Activated naive CD8-positive, alpha-beta T cell treated with anti-CD3 and anti-CD28 coated beads, Interleukin-2, amount 50 U/mL, for 24 hours (primary cell): ENCODE data around the gene STAP2.

Experiments used
- ATAC-seq: fragments of 150-1000 bp; cut with Tn5 transposase; one replicate; pipeline ENCODE4 v1.10.0; 2021
- DNase-seq: peaks from one replicate; pipeline ENCODE4 v3.0.0; 2021
- H3K27ac Mint-ChIP-seq: one replicate; pipeline ENCODE4 v1.8.0; 2021; ENCODE audit warnings: mild to moderate bottlenecking, mixed read lengths
- H3K27me3 Mint-ChIP-seq: one replicate; pipeline ENCODE4 v1.8.0; 2021; ENCODE audit warnings: mixed read lengths
- H3K36me3 Mint-ChIP-seq: one replicate; pipeline ENCODE4 v1.8.0; 2021; ENCODE audit warnings: low read depth, mixed read lengths
- H3K4me1 Mint-ChIP-seq: one replicate; pipeline ENCODE4 v1.8.0; 2021; ENCODE audit warnings: mixed read lengths
- H3K4me3 Mint-ChIP-seq: one replicate; pipeline ENCODE4 v1.8.0; 2021; ENCODE audit warnings: mild to moderate bottlenecking, moderate library complexity, mixed read lengths
- H3K9me3 Mint-ChIP-seq: one replicate; pipeline ENCODE4 v1.8.0; 2021; ENCODE audit warnings: mixed read lengths

STAP2 gene

GRCh38 chr19:4365341-4365740 is 26.7 kb upstream of the STAP2 start:
- H3K4me1 Mint-ChIP-seq: peaks cover 22% of the 10 kb centered on the region
- no peak for DNase-seq
- no peak for ATAC-seq
- H3K9me3 Mint-ChIP-seq: no peaks in the 10 kb centered on the region
- no peak overlapping the region for H3K4me3 Mint-ChIP-seq
- H3K36me3 Mint-ChIP-seq: peaks cover 5% of the 10 kb centered on the region
- no peaks in the 10 kb centered on the region for H3K27me3 Mint-ChIP-seq
- H3K27ac Mint-ChIP-seq: no peak overlapping the region

GRCh38 chr19:4363571-4364304 is 25.1 kb upstream of the STAP2 start:
- Mint-ChIP-seq H3K36me3 (peaks cover 5% of the 10 kb centered on the region), H3K27ac (no peak overlapping the region), H3K4me1 (peaks cover 9% of the 10 kb centered on the region), H3K9me3 (no peaks in the 10 kb centered on the region), H3K27me3 (no peaks in the 10 kb centered on the region), H3K4me3 (no peak overlapping the region)
- no peak for ATAC-seq
- DNase-seq: no peak

GRCh38 chr19:4362831-4363545 is 24.4 kb upstream of the STAP2 start:
- Mint-ChIP-seq H3K9me3 (no peaks in the 10 kb centered on the region), H3K36me3 (peaks cover 5% of the 10 kb centered on the region), H3K27me3 (no peaks in the 10 kb centered on the region), H3K4me1 (peaks cover 2% of the 10 kb centered on the region), H3K4me3 (no peak overlapping the region), H3K27ac (no peak overlapping the region)
- no peak for ATAC-seq
- DNase-seq: no peak

GRCh38 chr19:4362101-4362828 is 23.6 kb upstream of the STAP2 start:
- Mint-ChIP-seq H3K4me3 (no peak overlapping the region), H3K36me3 (peaks cover 5% of the 10 kb centered on the region), H3K9me3 (no peaks in the 10 kb centered on the region), H3K4me1 (no peaks in the 10 kb centered on the region), H3K27ac (no peak overlapping the region), H3K27me3 (no peaks in the 10 kb centered on the region)
- ATAC-seq (no peak), DNase-seq (no peak)

GRCh38 chr19:4361152-4362046 is 22.8 kb upstream of the STAP2 start:
- Mint-ChIP-seq H3K4me1 (no peaks in the 10 kb centered on the region), H3K9me3 (no peaks in the 10 kb centered on the region), H3K36me3 (peaks cover 5% of the 10 kb centered on the region), H3K4me3 (no peak overlapping the region), H3K27ac (no peak overlapping the region), H3K27me3 (no peaks in the 10 kb centered on the region)
- no peak for DNase-seq
- ATAC-seq: no peak

GRCh38 chr19:4360641-4361151 is 22.1 kb upstream of the STAP2 start:
- Mint-ChIP-seq H3K4me3 (no peak overlapping the region), H3K9me3 (no peaks in the 10 kb centered on the region), H3K4me1 (no peaks in the 10 kb centered on the region), H3K27ac (no peak overlapping the region), H3K27me3 (no peaks in the 10 kb centered on the region), H3K36me3 (peaks cover 5% of the 10 kb centered on the region)
- ATAC-seq (peak; percentile 6), DNase-seq (no peak)

- DNase-seq (no peak), ATAC-seq (no peak)
- H3K9me3 Mint-ChIP-seq: no peaks in the 10 kb centered on the region
- peaks cover 5% of the 10 kb centered on the region for H3K36me3 Mint-ChIP-seq
- H3K4me3 Mint-ChIP-seq: no peak overlapping the region
- no peaks in the 10 kb centered on the region for H3K4me1 Mint-ChIP-seq
- H3K27me3 Mint-ChIP-seq: no peaks in the 10 kb centered on the region
- no peak overlapping the region for H3K27ac Mint-ChIP-seq
These were observed 21.5 kb upstream of the STAP2 start for GRCh38 chr19:4360081-4360569.

GRCh38 chr19:4359627-4360000 is 21.0 kb upstream of the STAP2 start:
- ATAC-seq (no peak), DNase-seq (no peak)
- no peaks in the 10 kb centered on the region for H3K4me1 Mint-ChIP-seq
- H3K27ac Mint-ChIP-seq: no peak overlapping the region
- H3K4me3 Mint-ChIP-seq: no peak overlapping the region
- no peaks in the 10 kb centered on the region for H3K9me3 Mint-ChIP-seq
- H3K36me3 Mint-ChIP-seq: peaks cover 5% of the 10 kb centered on the region
- H3K27me3 Mint-ChIP-seq: no peaks in the 10 kb centered on the region

GRCh38 chr19:4358709-4359626 is 20.3 kb upstream of the STAP2 start:
- no peaks in the 10 kb centered on the region for H3K27me3 Mint-ChIP-seq
- H3K4me1 Mint-ChIP-seq: no peaks in the 10 kb centered on the region
- H3K27ac Mint-ChIP-seq: no peak overlapping the region
- H3K9me3 Mint-ChIP-seq: no peaks in the 10 kb centered on the region
- H3K4me3 Mint-ChIP-seq: no peak overlapping the region
- ATAC-seq (no peak), DNase-seq (no peak)
- peaks cover 5% of the 10 kb centered on the region for H3K36me3 Mint-ChIP-seq

- Mint-ChIP-seq H3K27ac (no peak overlapping the region), H3K4me1 (no peaks in the 10 kb centered on the region), H3K9me3 (no peaks in the 10 kb centered on the region), H3K36me3 (peaks cover 3% of the 10 kb centered on the region), H3K4me3 (no peak overlapping the region), H3K27me3 (no peaks in the 10 kb centered on the region)
- ATAC-seq: no peak
- no peak for DNase-seq
These were observed 19.3 kb upstream of the STAP2 start for GRCh38 chr19:4357921-4358326.

- Mint-ChIP-seq H3K9me3 (no peaks in the 10 kb centered on the region), H3K27ac (no peak overlapping the region), H3K27me3 (no peaks in the 10 kb centered on the region), H3K4me1 (no peaks in the 10 kb centered on the region), H3K4me3 (no peak overlapping the region), H3K36me3 (peaks cover 3% of the 10 kb centered on the region)
- no peak for DNase-seq
- no peak for ATAC-seq
These were observed 18.6 kb upstream of the STAP2 start for GRCh38 chr19:4357095-4357797.

- DNase-seq (no peak), ATAC-seq (no peak)
- H3K36me3 Mint-ChIP-seq: no peaks in the 10 kb centered on the region
- no peaks in the 10 kb centered on the region for H3K4me1 Mint-ChIP-seq
- H3K4me3 Mint-ChIP-seq: no peak overlapping the region
- no peaks in the 10 kb centered on the region for H3K9me3 Mint-ChIP-seq
- H3K27me3 Mint-ChIP-seq: no peaks in the 10 kb centered on the region
- no peak overlapping the region for H3K27ac Mint-ChIP-seq
These were observed 16.3 kb upstream of the STAP2 start for GRCh38 chr19:4354897-4355296.

GRCh38 chr19:4354282-4354681 is 15.7 kb upstream of the STAP2 start:
- DNase-seq (no peak), ATAC-seq (no peak)
- no peaks in the 10 kb centered on the region for H3K27me3 Mint-ChIP-seq
- H3K27ac Mint-ChIP-seq: no peak overlapping the region
- H3K36me3 Mint-ChIP-seq: no peaks in the 10 kb centered on the region
- no peaks in the 10 kb centered on the region for H3K4me1 Mint-ChIP-seq
- no peak overlapping the region for H3K4me3 Mint-ChIP-seq
- no peaks in the 10 kb centered on the region for H3K9me3 Mint-ChIP-seq
